Cardiac muscle cell (in vitro differentiated cells and primary cell): ENCODE data around the gene NAXD. TPM values are rescaled to one million over a fixed set of nuclear protein-coding genes. Genes with fewer than 3 reads are reported as not detected.

Experiments used
- DNase-seq, 2 donors: peaks; one replicate each; pipeline versions ENCODE4 v3.0.0 to v3.0.0-alpha.2; 2010 to 2017; ENCODE audit warnings: low read depth in 1 of 2, low spot score in 1 of 2
- H3K27ac ChIP-seq: fragments of 200-600 bp; sonication (generic); 2 replicates; pipeline ENCODE4 v1.5.1; 2016
- H3K27me3 ChIP-seq: fragments of 200-600 bp; sonication (generic); 2 replicates; pipeline ENCODE4 v1.6.0; 2016; ENCODE audit warnings: control low read depth
- H3K36me3 ChIP-seq: fragments of 200-600 bp; sonication (generic); 2 replicates; pipeline ENCODE4 v1.5.1; 2016; ENCODE audit warnings: control low read depth
- H3K4me1 ChIP-seq: fragments of 200-600 bp; sonication (generic); 2 replicates; pipeline ENCODE4 v1.8.1; 2017; ENCODE audit warnings: low read depth, mild to moderate bottlenecking, mixed run types
- H3K4me3 ChIP-seq: fragments of 200-600 bp; sonication (generic); 2 replicates; pipeline ENCODE4 v1.5.1; 2016; ENCODE audit warnings: mild to moderate bottlenecking
- H3K9me3 ChIP-seq: fragments of 200-600 bp; sonication (generic); 2 replicates; pipeline ENCODE4 v1.5.1; 2017; ENCODE audit warnings: low read depth, mild to moderate bottlenecking, control low read depth
- CTCF ChIP-seq: IDR thresholded peaks from 2 replicates; pipeline ENCODE4 v1.5.1; 2012; ENCODE audit warnings: low read depth, mild to moderate bottlenecking, low read length
- polyA plus RNA-seq: library from polyadenylated mRNA; unstranded; fragments of >200 nt; fragmentation: Nextera tagmentation; extraction: Ambion mirVana; gene quantifications from 2 replicates; pipeline ENCODE4 v1.2.1, GENCODE V29; 2016
- total RNA-seq: library from RNA; depleted of rRNA; stranded (reverse); fragments of >200 nt; gene quantifications from 2 replicates; pipeline ENCODE4 v1.2.3, GENCODE V29; 2016

Gene NAXD
- total and polyA plus RNA-seq, 2 experiments from 2014 or later: 36.8 to 40.7 TPM

- Histone ChIP-seq H3K27me3 (no peaks in the 10 kb centered on the region), H3K27ac (no peak overlapping the region), H3K4me1 (no peaks in the 10 kb centered on the region), H3K36me3 (peaks cover 30% of the 10 kb centered on the region), H3K4me3 (no peak overlapping the region), H3K9me3 (no peaks in the 10 kb centered on the region)
- TF ChIP-seq CTCF: no peak
- DNase-seq: no peak
Measured at GRCh38 chr13:110636701-110637201, 21.4 kb downstream of the NAXD start.

- H3K27ac ChIP-seq: no peak overlapping the region
- DNase-seq: no peak
- peaks cover 33% of the 10 kb centered on the region for H3K36me3 ChIP-seq
- H3K9me3 ChIP-seq: no peaks in the 10 kb centered on the region
- H3K4me3 ChIP-seq: no peak overlapping the region
- H3K27me3 ChIP-seq: no peaks in the 10 kb centered on the region
- no peaks in the 10 kb centered on the region for H3K4me1 ChIP-seq
- TF ChIP-seq CTCF: no peak
Measured at GRCh38 chr13:110637275-110637674, 21.9 kb downstream of the NAXD start.

GRCh38 chr13:110637747-110638146, 22.4 kb downstream of the NAXD start:
- no peak overlapping the region for H3K27ac ChIP-seq
- TF ChIP-seq CTCF: no peak
- H3K4me3 ChIP-seq: no peak overlapping the region
- no peaks in the 10 kb centered on the region for H3K9me3 ChIP-seq
- H3K4me1 ChIP-seq: no peaks in the 10 kb centered on the region
- DNase-seq: no peak
- H3K36me3 ChIP-seq: peaks cover 34% of the 10 kb centered on the region
- no peaks in the 10 kb centered on the region for H3K27me3 ChIP-seq

- TF ChIP-seq CTCF: no peak
- no peak overlapping the region for H3K27ac ChIP-seq
- no peak overlapping the region for H3K4me3 ChIP-seq
- no peak for DNase-seq
- peaks cover 34% of the 10 kb centered on the region for H3K36me3 ChIP-seq
- no peaks in the 10 kb centered on the region for H3K27me3 ChIP-seq
- no peaks in the 10 kb centered on the region for H3K4me1 ChIP-seq
- no peaks in the 10 kb centered on the region for H3K9me3 ChIP-seq
Measured at GRCh38 chr13:110638257-110638656, 22.9 kb downstream of the NAXD start.

- Histone ChIP-seq H3K27ac (peak overlapping the region; percentile 17), H3K36me3 (peaks cover 39% of the 10 kb centered on the region), H3K4me3 (no peak overlapping the region), H3K4me1 (no peaks in the 10 kb centered on the region), H3K27me3 (no peaks in the 10 kb centered on the region), H3K9me3 (no peaks in the 10 kb centered on the region)
- no peak for DNase-seq
- TF ChIP-seq CTCF: no peak
Measured at GRCh38 chr13:110638814-110639806, 23.8 kb downstream of the NAXD start.
